ENCODE results near the gene PALM2AKAP2.
"Not testable (repeated sequence)": the region's sequence is repeated elsewhere in the genome, so short reads cannot be mapped to it uniquely, and the experiment has no call there.

Gene PALM2AKAP2

DNA sequence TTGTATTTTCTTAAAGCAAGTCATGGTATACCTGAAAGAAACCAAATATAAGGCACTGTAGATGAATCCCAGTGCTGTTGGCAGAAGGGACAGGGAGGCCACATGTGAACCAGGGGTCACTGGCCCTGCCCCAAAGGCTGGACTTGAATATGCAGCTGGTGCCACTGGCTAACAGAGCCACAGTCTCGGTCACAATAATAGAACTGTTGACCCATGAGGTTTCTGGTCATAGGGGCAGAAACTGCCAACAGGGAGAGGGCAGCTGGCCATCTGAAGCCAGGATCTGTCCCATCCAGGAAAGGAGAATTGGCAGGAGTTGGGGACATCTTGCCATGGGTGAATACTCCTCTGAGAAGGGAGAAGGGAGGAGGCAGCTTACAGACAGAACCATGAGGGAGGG, 31.9 kb downstream of the PALM2AKAP2 start:
- DNase-seq: no peak

DNA sequence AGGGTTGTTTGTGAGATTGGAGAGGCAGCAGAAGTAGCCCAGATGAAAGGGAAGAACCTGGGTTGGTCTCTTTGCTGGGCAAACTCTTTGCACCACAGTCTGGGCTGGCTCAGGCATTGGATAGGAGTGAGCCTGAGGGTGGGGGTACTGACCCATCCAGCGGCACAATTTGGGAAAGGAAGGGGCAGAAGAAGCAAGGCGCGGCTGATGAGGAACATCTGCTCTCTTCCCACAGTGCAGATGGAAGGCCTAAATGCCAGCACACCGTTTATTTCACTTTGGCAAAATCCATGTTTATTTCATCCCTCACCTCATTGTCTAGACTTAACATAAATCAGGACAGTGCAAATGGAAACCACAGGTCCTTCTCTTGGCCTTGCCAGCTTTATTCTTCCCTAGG, 32.3 kb downstream of the PALM2AKAP2 start:
- no peak for DNase-seq

DNA sequence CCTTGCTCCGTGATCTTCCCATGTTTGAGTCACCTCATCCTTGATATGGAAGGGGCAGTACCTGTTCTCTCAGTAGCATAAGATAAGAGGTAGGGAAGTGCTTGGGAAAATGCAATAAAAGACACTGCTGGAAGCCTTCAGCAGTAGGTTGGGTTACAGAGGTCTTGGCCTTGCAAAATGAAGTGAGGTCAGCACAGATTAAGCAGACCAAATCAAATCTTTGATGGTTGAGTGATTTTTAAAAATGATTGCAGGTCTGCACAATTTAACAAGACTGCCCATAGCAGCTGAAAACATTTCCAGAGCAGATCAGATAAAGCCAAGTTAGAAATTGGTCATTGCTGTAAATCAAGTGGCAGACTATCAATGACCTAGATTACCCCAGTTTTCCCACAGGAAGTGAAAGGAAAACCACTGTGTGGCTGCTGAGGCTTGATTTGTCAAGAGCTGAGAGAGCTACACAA, 32.9 kb downstream of the PALM2AKAP2 start:
- DNase-seq: no peak

DNA sequence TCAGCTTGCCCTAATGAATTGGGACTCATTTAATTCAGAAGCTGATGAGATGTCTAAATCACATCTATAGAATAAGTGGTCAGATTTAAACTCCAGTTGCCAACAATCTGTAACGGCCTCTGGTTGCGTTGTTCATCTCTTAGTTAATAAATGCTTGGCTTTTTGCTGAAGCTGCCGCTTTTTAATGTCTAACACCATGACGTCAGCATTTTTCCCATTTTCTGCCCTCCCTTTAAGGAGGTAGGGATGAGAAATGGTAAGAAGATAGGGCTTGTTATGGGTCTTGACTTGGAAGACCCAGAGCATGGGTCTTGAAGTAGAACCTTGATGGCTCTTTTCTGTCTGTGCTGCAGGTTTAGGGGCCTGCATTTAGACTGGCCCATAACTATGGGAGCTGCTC, 33.3 kb downstream of the PALM2AKAP2 start:
- no peak for DNase-seq

DNA sequence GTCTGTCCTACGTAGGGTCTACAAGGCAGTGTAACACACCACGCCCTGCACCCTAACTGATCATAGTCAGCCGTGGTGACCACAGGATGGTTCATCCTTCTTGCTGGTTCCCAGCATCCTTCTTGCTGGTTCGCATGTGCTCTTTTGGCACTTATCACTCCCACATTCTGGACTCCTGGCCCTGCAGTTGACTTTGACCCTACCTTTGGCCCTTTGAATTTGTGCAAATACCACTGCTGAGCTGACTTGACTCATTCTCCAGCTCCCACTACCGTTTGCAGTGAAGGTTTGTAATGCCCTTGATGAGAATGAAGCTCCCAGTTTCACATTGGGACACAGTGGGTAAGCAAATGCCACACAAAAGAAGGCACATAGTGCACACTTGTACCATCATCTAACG, 33.8 kb downstream of the PALM2AKAP2 start:
- DNase-seq: no peak

DNA sequence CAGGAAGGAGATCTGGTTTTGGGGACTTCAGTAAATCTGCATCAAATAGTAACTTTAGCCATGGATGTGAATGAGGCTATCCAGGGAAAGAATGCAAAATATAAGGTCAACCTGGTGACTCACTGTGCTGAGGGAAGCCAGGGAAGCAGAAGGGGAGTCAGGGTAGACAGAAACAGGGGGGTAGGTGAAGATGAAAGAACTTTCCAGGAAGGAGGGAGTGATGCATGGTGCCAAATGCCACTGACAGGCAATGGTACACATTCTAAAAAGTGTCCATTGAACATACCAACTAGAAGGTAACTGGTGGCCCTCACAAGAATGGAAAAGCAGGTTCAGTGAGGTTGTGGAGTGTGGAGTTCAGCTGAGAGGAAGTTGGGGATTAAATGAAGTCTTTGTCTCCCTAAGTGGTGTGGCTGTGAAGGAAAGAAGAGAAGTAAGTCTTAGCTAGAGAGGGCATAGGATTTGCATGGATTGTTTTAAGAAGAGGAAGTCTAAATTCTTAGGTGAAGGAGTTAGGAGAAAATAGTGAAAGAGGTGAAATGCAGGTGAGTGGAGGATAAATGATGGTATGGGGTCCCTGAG, 35.5 kb downstream of the PALM2AKAP2 start:
- DNase-seq: no peak

DNA sequence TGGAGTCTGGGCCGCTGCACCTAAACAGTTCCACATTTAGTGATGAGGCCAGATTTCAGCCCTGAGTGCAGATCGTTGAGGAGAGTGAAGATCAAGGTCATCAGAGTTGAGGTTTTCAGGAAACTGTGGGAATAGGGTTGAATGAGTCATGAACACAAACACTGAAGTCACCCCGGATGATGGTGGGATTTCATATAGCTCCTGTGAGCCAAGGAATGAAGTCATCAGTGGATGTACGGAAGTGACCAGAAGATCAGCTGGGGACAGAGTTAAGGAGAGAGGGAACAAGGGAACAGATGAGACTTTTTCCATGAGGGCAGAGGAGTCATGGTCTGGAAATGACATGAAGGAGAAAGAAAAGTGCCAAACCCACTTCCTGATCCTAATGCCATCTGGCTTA, 36.5 kb downstream of the PALM2AKAP2 start:
- DNase-seq: no peak

DNA sequence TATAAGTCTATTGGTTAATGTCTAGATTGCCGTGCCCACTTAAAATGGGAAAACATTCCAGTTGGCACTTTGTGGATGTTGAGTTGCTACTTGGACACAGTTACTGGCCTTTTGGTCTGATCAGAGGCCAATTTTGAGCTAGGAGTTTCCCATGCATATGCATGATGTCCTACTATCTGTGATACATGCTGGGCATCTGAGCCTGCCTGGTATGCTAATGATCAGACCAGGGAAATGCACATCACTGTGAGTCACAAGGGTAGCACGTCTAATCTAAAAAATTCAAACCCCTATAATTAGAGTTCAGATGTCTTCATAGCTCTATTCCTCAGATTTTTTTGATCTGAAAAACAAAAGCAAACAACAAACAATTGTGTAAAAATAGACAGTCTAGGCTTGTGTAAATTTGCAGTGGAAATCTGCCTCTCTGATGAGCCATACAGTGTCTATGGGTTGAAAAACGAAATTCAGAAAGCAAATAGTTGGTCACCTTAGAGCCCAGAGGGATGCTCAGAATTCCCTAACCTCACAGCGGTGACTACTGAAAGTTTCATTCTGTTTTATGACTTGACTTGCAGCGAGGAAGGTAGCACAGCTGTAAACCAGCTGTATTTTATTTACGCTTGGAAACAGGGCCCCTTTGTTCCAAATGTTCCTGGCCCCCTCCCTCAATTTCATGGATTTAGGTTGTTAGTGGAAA, 37.3 kb downstream of the PALM2AKAP2 start:
- DNase-seq: no peak

DNA sequence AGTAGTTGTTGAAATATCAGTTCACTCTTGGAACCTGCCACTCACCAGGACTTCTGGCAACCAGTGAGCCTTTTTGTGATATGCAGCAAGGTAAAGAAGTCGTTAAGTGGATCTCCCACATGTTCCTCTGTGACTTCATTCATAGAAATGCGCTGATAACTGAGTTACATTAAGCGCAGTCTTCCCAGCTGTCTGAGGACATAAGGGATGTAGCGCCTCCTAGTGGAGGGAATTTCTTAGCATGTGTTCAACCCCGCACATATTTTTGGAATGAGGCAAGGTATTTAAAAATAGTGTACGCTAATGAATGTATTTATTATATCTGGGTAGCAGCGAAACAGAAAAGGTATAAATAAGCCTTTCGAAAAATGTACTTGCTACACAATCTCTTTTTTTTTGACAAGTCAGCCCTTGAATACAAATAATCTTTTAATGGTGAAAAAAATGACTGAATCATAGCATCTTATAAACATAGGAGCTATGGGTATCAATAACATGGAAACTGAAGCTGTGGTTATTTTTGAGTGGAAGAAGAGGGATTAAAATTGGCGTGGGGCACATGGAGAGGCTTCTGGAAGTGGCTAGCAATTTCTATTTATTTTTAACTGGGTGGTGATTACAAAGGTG, 38.0 kb downstream of the PALM2AKAP2 start:
- peak; percentile 66 for DNase-seq

DNA sequence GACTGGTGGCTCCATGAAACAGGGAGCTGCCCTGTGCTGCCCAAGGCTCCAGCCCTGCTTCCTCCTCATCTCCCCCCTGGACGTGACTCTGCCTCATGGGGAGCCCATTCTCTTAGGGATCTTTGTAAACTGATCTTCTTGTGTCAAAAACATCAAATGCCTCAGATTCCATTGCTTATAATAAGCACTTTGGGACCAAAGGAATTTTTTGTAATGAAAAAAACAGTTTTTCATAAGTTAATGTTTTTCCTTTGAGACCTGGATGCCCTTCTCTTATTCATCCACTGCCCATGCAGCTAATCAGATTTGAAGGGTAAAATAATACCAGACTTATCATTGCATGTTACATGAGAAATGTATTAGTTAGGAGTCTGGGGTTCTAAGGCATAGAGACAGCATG, 41.7 kb downstream of the PALM2AKAP2 start:
- no peak for DNase-seq

DNA sequence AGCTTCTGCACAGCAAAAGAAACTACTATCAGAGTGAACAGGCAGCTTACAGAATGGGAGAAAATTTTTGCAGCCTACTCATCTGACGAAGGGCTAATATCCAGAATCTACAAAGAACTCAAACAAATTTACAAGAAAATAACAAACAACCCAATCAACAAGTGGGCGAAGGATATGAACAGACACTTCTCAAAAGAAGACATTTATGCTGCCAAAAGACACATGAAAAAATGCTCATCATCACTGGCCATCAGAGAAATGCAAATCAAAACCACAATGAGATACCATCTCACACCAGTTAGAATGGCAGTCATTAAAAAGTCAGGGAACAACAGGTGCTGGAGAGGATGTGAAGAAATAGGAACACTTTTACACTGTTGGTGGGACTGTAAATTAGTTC, 45.4 kb downstream of the PALM2AKAP2 start:
- DNase-seq: not testable (repeated sequence)

DNA sequence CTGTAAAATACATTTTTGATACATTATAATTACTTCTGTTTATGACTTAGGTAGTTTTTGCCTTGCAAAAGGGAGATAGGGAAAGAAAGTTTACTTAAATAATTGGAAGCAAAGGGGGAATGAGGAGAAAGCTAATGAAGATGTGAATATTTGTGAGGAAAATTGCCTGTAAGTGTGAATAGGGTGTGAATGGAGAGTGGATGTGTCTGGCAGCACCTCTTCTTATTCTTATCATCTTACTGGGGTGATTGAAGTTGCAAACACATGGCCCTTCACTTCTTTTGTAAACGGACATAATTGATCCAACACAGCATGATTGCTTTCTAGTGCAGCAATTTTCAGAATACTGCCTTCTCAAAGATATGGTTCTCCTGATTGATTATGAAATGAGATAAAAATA, 46.6 kb downstream of the PALM2AKAP2 start:
- DNase-seq: no peak

DNA sequence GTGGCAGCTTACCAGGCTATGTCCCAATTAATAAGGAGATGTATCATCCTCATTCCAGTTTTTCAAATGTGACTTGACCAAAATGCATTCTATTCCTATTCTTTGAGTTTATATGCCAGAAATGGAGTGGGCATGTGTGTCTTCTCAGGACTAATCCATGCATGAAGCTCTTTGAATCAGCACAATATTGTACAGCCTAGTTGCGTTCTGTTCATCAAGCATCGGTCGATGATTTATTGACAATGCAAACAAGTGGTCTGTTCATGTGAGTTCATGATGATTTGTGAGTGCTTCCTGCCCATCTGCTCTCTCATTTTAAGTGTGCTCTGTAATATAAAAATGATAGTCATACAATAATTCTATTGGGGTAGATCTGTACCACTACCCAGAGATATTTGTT, 48.3 kb downstream of the PALM2AKAP2 start:
- DNase-seq: no peak

All from activated CD4-positive, alpha-beta T cell treated with anti-CD3 and anti-CD28 coated beads for 48 hours (primary cell).